Measurements from ENCODE around the gene MTHFD1L. TPM values are rescaled to one million over a fixed set of nuclear protein-coding genes. Genes with fewer than 3 reads are reported as not detected.

Gene MTHFD1L
- total and polyA plus RNA-seq, 3 donors from 2014 or later = 23.4 to 35.3 (median 29.5) TPM

DNA sequence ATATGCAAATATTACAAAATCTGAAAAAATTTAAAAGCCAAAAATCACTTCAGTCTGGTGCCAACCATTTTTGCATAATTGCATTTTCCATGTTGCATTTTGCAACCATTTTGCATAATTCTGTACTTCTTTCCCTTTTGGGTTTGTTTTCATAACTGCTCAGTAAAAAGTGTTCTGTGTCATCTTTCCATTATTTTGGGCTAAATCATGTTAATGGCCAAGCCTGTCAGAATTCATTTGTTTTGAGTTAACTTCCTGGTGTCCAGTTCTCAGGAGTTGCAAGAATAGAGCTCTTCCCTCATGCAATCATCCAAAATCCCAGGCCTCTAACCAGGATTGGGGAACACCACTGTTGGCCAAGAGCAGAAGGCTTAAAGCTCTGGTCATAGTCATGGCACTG, 133.6 kb downstream of the MTHFD1L start:
- H3K9me3 ChIP-seq = no peaks in the 10 kb centered on the region
- H3K4me3 ChIP-seq = no peak overlapping the region
- H3K27ac ChIP-seq = no peak overlapping the region
- no peaks in the 10 kb centered on the region for H3K36me3 ChIP-seq (ENCODE audit: low read depth, missing control alignments)
- intact Hi-C loops (cut with DNase I; ENCODE audit: low total_unique reads) = no loop called here
- DNase-seq = no peak
- H3K4me1 ChIP-seq = peaks cover 10% of the 10 kb centered on the region
- no peak for TF ChIP-seq POLR2A (IDR thresholded peaks at IDR 0.05)
- TF ChIP-seq, protein P1, sequence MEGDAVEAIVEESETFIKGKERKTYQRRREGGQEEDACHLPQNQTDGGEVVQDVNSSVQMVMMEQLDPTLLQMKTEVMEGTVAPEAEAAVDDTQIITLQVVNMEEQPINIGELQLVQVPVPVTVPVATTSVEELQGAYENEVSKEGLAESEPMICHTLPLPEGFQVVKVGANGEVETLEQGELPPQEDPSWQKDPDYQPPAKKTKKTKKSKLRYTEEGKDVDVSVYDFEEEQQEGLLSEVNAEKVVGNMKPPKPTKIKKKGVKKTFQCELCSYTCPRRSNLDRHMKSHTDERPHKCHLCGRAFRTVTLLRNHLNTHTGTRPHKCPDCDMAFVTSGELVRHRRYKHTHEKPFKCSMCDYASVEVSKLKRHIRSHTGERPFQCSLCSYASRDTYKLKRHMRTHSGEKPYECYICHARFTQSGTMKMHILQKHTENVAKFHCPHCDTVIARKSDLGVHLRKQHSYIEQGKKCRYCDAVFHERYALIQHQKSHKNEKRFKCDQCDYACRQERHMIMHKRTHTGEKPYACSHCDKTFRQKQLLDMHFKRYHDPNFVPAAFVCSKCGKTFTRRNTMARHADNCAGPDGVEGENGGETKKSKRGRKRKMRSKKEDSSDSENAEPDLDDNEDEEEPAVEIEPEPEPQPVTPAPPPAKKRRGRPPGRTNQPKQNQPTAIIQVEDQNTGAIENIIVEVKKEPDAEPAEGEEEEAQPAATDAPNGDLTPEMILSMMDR (IDR thresholded peaks at IDR 0.05) = no peak
- no peaks in the 10 kb centered on the region for H3K27me3 ChIP-seq

DNA sequence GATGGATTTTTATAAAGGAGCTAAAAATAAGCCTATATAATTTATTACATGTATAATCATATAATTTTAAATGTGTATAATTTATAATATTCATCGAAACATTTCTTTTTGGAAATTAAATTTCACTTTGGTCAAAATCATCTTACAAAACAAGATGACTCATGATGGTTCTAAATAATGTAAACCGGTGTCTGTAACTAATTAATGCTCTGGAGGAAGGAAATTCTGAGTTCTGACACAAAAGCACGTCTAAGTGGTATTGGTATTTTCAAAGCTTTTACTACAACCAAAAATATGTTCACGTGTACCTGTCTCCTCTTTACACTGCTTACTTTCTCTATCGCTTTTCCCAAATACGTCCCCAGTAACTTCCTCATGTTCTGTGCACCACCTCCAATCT, 134.1 kb downstream of the MTHFD1L start:
- intact Hi-C loops (cut with DNase I; ENCODE audit: low total_unique reads) = no loop called here
- no peak overlapping the region for H3K27ac ChIP-seq
- WGBS, 2 donors = 90 to 93% methylated on average over 6 of the region's 6 CpGs
- H3K27me3 ChIP-seq = no peaks in the 10 kb centered on the region
- no peak for DNase-seq
- H3K4me1 ChIP-seq = peaks cover 10% of the 10 kb centered on the region
- no peaks in the 10 kb centered on the region for H3K36me3 ChIP-seq (ENCODE audit: low read depth, missing control alignments)
- TF ChIP-seq POLR2A (IDR thresholded peaks at IDR 0.05) = no peak
- TF ChIP-seq, protein P1 (IDR thresholded peaks at IDR 0.05) = no peak
- H3K4me3 ChIP-seq = no peak overlapping the region
- H3K9me3 ChIP-seq = no peaks in the 10 kb centered on the region

DNA sequence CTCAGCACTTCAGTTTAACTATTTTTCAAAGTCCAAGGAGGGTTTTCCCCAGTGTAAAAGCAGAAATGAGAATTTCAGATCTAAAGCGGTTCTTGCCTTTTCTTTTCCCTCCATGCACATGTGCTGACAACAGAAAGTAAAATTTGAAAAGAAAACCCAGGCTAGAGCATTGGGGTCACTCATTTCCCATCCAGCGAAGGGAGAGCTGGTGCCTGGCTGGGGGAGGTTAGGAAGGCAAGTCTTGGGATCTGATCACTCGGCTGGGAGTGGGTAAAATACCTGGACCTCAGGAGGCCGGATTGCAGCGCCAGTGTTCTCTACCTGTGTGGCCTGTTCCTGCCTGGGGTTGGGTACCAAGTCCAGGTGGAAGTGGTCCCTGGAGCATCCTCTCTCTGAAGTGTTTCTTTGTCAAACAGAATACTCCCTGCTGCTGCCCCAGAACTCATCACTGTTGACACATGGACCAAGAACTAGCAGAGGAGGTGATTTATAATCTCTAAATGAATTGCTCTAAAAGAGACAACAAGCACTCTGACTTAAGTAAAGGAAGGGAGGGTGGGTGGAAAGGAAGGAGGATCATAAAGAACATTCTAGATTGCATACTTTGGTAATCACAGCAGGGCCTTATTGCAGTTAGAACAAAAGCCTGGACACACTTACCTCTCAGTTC, 136.0 kb downstream of the MTHFD1L start:
- Histone ChIP-seq H3K27me3 (no peaks in the 10 kb centered on the region), H3K36me3 (ENCODE audit: low read depth, missing control alignments) (no peaks in the 10 kb centered on the region), H3K4me3 (no peak overlapping the region), H3K4me1 (peaks cover 10% of the 10 kb centered on the region), H3K9me3 (no peaks in the 10 kb centered on the region), H3K27ac (no peak overlapping the region)
- DNase-seq = no peak
- TF ChIP-seq, protein P1 (IDR thresholded peaks at IDR 0.05) = no peak
- no peak for TF ChIP-seq POLR2A (IDR thresholded peaks at IDR 0.05)
- WGBS, 2 donors = 75 to 76% methylated on average over 5 of the region's 5 CpGs
- intact Hi-C loops (cut with DNase I; ENCODE audit: low total_unique reads) = no loop called here

DNA sequence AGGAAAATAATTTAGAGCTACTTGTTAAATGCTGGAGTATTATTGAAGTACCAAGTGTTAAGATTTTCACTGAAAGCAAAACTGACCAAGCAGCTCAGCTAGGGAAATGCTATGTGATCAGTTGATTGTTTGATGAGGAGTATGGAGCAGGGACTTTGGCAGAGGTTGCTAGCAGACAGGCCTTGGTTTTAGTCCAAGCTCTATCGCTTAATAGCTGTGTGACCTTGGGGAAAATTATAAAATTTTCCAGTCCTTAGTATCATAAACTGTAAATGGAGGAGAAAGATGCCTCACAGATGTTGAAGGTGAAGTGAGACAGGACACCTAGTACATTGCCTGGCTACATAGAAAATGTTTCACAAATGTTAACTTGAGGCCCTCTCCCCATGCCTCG, 136.6 kb downstream of the MTHFD1L start:
- no peak for DNase-seq
- H3K36me3 ChIP-seq (ENCODE audit: low read depth, missing control alignments) = no peaks in the 10 kb centered on the region
- H3K4me1 ChIP-seq = peaks cover 10% of the 10 kb centered on the region
- no peak overlapping the region for H3K4me3 ChIP-seq
- H3K27ac ChIP-seq = no peak overlapping the region
- 44 to 62% methylated on average over 2 of the region's 2 CpGs for WGBS, 2 donors
- no peaks in the 10 kb centered on the region for H3K27me3 ChIP-seq
- H3K9me3 ChIP-seq = no peaks in the 10 kb centered on the region
- intact Hi-C loops (cut with DNase I; ENCODE audit: low total_unique reads) = no loop called here
- TF ChIP-seq, protein P1 (IDR thresholded peaks at IDR 0.05) = no peak
- TF ChIP-seq POLR2A (IDR thresholded peaks at IDR 0.05) = no peak

DNA sequence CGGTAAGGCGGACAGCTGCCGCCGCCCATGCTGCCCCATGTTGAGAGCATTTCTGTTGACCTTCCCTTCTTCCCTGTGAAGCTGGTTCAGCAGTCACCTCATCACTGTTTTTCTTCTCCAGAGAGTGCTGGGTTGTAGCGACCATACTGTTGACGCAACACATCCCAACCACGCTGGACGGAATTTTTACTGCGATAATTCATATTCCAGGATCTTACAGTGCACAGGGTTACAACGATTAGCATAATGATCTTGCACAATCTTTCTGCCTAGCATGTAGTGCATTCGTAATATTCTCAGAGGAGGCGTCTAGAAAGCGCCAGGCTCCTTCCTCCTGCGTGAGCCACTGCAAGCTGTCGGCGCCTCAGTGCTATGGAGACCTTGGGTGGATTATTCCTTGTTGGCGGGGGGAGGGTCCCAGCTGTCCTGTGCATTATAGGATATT, 137.0 kb downstream of the MTHFD1L start:
- no peak overlapping the region for H3K27ac ChIP-seq
- H3K4me3 ChIP-seq = no peak overlapping the region
- H3K36me3 ChIP-seq (ENCODE audit: low read depth, missing control alignments) = no peaks in the 10 kb centered on the region
- 95 to 97% methylated on average over 17 of the region's 17 CpGs for WGBS, 2 donors
- DNase-seq = no peak
- no peaks in the 10 kb centered on the region for H3K9me3 ChIP-seq
- H3K27me3 ChIP-seq = no peaks in the 10 kb centered on the region
- H3K4me1 ChIP-seq = peaks cover 11% of the 10 kb centered on the region
- no peak for TF ChIP-seq POLR2A (IDR thresholded peaks at IDR 0.05)
- TF ChIP-seq, protein P1 (IDR thresholded peaks at IDR 0.05) = no peak
- intact Hi-C loops (cut with DNase I; ENCODE audit: low total_unique reads) = no loop called here
